ENCODE data around the gene TMOD1. TPM values are rescaled to one million over a fixed set of nuclear protein-coding genes. Genes with fewer than 3 reads are reported as not detected.
"Not testable (repeated sequence)": the region's sequence is repeated elsewhere in the genome, so short reads cannot be mapped to it uniquely, and the experiment has no call there.

Gene TMOD1
- polyA plus RNA-seq (ENCODE audit: insufficient read length), result 145 TPM

DNA sequence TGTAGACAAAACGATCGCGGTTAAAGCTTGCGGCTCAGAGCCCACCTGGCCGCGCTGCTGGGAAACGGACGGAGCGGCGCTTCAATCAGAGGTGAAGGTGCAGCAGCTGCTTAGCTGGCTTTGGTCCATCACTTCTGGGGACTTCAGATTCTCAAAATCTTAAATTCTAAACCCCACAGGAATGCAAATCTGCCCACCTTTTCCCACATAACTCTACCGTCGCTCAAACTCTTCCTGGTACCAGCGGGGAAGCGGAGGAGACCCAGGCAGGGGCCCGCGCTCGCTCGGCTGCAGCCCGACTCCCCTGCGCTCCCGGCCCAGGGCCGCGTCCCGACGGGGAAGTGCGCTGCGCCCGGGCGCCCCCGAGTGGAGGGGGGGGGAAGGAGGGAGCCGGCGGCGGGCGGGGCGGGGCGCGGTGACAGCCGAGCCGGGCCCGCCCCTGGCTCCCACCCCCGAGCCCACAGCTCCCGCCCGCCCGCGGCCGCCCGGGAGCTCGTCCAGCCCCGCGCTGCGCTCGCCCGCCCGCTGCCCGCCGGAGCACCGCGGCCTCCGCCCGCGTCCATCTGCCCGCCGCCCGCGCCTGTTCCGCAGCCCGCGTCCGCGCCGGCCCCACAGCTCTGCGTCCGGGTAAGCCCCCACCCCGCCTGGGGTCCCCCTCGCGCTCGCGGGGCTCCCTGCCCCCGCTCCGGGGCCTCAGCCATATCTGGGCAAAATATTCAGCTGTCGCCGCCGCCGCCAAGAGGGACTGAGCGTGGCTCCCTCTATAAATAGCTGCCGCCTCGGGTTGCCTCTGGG, at the start of gene TMOD1:
Gene TMOD1, plus strand, starts transcription at position 490 of the 795 bp plus-strand sequence. CDS start 22,523 bp downstream, outside the sequence.
- peak; percentile 24 for DNase-seq

DNA sequence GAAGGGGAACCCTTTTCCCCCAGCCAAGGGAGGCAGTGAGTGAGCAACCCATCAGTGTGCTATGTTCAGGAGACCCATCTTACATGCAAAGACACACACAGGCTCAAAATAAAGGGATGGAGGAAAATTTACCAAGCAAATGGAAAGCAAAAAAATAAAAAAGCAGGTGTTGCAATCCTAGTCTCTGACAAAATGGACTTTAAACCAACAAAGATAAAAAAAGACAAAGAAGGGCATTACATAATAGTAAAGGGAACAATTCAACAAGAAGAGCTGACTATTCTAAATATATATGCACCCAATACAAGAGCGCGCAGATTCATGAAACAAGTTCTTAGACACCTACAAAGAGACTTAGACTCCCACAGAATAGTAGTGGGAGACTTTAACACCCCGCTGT, 47.9 kb upstream of the TMOD1 start:
- DNase-seq, result not testable (repeated sequence)

DNA sequence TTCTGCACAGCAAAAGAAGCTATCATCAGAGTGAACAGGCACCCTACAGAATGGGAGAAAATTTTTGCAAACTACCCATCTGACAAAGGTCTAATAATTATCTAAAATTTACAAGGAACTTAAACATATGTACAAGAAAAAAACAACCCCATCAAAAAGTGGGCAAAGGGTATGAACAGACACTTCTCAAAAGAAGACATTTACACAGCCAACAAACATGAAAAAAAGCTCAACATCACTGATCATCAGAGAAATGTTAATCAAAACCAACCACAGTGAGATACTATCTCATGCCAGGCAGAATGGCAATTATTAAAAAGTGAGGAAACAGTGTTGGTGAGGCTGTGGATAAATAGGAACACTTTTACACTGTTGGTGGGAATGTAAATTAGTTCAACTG, 44.6 kb upstream of the TMOD1 start:
- DNase-seq, result not testable (repeated sequence)

DNA sequence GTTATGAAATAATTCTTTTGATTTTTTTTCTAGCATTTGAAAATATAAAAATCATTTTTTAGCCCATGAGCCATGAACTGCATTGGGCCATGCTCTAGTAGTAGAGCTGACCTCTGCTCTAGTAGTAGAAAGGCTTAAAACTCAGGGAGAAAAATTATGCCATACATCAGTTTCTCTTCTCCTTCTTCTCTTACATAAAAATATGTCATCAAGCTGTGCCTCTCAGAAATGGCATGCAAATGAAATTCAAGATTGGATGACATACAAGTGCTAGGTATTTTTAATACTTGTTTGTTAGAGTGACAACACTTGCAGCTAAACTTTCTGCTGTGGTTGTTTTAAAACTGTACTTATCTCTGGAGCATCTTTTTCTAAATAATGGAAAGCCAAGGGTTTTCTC, 42.1 kb upstream of the TMOD1 start:
- no peak for DNase-seq

DNA sequence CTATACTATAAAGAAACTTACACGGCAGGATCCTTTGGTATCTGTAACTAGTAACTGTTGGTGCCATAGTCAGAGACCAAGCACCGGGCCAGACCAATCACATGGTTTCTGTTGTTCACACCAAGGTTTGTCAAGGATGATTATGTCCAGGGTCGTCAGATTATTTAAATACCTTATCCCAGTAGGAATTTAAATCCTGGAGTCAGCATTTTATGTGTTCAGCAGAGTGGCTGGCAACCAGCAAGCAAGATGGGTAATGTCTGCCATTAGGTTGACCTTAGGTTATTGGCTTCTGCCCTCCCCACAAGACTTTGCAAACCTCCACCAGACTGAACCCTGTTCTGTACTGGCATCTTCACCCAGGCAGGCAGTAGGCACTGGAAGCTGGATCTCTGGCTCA, 39.3 kb upstream of the TMOD1 start:
- no peak for DNase-seq

DNA sequence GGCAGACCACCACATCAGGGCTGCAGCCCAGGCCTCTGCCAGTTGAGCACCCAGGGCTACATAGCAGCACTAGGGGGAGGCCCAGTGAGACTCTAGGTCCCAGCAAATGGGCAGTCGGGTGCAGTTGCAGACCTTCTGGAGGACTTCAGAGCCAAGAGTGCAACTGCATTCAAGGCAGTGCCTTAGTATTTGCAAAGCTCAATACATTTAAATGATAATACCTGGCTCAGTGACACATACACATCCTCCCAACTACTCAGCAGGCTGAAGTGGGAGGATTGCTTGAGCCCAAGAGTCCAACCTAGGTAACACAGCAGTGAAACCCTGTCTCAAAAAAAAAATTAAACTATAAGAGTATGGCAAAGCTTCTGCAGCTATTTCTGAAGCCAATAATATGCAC, 38.6 kb upstream of the TMOD1 start:
- DNase-seq, result no peak

DNA sequence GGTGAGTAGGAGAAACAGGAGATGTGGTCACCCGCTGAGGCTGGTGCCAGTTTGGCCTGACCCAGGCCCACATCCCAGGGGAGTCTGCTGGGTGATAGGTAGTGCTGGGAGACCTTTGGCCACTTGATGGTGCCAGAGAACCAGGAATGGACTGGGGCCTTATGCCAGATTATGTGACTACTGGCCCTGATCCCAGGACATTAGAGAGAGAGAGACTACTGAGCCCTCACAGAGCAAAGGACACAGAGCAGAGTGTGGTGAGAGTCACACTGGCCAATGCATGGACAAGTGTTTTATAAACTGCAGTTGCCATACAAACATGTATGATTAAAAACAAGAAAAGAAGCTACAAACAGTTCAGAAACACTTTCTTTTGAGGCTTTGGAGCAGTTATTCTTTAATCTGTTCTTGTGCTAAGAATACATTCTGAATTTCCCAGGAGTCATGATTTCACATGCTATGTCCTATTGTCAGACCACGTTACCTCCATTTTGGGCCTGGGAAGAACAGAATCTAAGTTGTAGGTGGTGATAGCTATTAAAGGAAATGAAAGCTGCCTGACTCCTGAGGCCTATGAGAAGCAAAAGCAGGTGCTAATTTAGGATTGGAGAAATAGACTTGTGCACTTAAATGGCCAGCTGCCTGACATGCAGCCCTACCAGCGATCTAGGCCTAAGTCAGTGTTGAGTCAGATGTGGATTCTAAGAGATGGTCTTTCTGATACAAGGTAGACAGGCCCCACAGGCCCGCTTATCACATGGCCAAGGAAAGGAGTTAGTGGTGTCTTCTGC, 32.6 kb upstream of the TMOD1 start:
- peak; percentile 54 for DNase-seq

DNA sequence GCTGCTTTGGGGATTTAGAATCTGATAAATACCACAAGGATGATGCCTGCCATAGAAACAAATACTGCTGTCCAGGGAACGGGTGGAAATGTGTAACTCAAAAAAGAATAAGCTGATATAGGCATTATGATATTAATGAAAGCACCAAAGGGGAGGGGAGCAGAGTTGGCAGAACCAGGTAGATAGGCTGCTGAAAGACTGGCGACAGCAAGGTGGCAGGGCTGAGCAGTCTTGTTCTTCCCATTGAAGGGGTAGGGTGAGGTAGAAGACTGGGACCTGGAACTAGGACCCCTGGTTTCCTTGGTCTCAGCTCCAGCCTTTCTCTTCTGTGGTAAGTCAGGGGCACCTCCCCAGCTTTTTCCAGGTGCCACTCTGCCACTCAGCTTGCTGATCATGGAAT, 31.4 kb upstream of the TMOD1 start:
- no peak for DNase-seq

DNA sequence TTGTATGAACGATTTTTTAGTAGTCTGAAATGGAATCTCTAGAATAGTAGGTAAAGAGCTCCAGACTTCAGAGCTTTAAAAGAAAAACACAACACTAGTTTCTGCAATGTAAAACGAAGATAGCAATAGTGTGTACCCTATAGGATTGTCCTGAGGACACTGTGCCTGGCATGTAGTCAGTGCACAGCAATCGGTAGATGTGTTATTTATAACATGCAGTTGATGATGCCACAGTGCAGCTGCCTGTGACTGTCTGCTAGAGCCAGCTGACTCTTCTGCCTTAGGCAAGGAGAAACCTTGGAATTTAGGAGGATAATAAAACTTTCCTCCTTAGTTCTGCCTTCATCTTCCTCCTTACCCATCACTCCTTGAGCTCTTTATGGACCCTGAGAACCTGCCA, 27.7 kb upstream of the TMOD1 start:
- DNase-seq, result no peak

DNA sequence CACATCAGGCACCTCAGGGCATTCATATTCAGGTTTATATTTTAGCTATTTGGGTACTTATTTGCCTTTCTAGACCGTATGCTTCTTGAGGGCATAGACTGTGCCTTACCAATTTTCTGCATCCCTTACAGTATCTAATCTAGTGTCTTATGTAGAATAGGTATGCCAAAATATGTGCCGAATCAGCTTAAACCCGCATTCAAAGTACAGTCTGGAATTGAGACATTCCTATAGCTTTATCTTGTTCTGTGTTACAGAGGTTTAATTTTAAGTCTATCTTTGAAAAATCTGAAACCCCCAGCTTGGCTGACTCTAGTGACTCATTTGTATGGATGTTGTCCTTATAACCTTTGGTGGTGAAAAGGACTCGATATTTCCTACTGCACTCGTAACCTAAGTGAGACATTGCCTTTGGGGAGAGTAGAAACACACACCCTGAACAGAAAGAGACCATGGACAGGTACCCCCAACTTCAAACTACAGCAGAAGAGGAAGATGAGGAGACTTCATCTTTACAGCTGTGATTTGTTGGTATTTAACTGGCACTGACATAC, 27.0 kb upstream of the TMOD1 start:
- no peak for DNase-seq

DNA sequence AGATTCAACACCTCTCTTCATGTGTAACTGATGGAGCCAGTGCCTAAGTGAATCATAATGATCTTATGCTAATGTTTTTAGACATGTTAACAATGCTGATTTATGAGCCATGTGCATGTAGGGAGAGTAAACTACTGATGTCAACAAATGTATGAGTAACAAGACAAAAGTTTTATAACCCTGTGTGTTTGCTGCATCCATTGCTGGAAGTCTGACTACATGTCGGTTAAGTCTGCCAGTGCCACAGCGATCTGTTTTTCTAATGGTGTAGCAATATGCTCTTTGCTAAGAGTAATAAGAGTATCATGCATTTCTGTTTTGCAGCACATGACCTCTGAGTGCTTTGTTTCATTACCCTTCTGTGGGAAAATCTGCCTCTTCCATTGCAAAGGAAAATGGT, 26.4 kb upstream of the TMOD1 start:
- no peak for DNase-seq

DNA sequence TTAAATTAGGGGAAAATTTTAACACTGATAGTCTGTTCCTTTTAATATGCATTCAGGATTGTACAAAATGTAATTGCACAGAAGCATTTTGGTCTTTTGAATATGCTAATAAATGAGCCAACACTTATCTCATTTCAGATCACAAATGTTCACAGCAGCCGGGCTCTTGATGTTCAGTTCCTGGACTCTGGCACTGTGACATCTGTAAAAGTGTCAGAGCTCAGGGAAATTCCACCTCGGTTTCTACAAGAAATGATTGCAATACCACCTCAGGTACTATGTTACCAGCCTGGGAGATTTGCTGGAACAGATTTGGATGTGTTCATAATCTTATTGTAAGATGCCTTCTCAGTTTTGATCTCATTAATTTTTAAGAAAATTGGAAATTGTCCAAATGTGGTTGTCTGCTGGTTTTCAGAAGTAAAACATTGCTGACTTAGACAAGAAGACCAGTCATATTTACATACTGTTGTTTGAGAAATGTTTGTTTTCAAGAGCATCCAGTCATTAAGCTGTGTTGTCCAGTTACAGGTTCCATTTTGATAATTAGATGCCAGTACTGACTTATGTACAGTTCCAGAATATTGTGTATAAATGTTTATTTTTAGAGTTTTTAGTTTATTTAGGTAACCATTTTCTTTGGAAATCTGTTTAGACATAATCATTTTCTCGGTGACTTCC, 23.0 kb upstream of the TMOD1 start:
- DNase-seq, result no peak

DNA sequence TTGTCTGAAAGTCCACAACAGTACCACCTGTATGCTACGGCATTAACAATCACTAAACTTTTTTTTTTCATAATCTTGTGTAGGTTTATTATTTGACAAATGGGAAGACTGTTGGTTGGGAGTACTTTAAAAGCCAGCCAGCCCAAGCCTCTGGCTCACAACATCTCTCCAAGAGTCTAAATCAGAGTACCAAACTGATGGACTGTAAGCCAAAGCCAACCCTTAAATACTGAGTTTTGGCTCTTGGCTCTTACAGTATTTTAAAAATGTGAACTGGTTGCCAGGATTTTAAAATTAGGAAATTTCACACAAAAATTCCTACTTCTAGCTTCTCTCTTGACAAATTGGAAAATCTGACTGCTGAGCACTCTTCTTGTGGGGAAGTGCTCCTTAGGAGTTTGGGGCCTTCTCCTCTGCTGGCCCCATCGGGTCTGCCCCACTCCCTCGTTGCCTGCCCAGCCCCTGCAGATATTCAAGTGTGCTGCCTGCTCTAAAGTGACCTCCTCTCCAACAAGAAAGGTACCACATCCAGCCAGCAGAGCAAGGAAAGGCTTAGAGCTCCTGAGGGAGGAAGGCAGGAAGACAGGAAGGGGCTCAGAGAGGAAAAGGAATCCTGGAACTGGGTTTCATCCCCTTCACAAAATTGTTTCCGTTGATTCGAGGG, 21.8 kb upstream of the TMOD1 start:
- no peak for DNase-seq

DNA sequence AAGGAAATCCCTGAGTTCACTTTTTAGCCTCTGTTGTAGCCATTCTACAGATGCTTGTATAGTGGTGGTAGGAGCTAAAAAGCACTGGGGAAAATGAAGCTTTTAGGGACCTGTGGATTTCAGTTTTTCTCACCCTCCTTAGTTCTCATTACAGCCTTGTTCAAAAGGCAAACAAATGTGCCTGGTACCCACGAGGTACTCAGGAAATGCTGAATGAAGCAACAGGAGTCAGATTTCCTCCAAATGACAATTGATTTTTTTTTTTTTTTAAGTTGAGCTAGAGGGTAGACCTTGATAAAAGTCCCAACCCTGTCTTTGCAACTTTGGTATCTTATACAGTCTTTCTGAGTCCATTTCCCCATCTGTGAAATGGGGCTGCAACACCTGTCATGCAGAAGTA, 21.3 kb upstream of the TMOD1 start:
- no peak for DNase-seq

DNA sequence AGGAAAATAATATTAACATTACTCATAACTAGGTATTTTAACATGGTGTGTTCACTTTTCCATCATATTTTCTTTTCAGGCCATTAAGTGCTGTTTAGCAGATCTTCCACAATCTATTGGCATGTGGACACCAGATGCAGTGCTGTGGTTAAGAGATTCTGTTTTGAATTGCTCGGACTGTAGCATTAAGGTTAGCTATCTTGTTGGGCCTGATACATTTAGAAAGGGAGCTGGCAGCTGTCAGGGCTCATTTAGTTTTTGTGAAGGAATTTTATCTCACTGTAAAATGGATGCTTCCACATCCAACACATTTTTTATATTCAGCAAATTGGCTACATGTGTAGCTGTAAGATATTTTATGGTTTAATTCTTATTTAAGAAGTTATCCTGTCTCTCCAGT, 20.7 kb upstream of the TMOD1 start:
- no peak for DNase-seq

DNA sequence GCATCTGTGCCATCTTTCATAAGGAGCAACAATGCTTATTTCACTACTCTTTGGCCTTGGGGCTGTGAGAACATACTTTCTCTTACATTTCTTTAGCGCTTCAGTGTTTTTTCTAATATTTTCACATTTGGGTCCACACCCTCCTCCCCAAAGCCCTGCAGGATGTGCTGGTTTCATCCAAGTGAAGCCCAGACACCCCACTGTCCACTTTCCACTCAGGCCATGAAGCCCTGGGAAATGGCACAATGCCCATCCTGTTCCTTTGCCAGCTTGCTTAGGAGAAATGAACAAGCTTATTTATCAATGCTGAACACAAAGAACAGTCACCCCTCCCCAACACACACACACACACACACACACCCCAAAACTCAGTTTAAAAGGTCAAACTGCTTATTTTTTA, 17.3 kb upstream of the TMOD1 start:
- DNase-seq, result no peak

DNA sequence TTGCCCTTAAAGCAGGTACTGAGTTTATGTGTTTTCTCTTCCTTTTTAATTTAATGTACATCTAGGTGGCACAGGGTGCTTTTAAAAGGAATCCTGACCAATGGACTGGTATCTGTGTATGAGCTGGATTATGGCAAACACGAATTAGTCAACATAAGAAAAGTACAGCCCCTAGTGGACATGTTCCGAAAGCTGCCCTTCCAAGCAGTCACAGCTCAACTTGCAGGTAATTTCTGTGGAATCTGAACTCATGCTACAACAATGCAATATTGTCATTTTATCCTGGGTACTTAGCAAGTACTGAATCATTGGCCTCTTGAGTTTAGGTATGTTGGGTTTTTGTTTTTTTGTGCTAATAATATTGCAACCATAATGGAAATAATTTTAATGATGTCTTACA, 14.4 kb upstream of the TMOD1 start:
- no peak for DNase-seq

DNA sequence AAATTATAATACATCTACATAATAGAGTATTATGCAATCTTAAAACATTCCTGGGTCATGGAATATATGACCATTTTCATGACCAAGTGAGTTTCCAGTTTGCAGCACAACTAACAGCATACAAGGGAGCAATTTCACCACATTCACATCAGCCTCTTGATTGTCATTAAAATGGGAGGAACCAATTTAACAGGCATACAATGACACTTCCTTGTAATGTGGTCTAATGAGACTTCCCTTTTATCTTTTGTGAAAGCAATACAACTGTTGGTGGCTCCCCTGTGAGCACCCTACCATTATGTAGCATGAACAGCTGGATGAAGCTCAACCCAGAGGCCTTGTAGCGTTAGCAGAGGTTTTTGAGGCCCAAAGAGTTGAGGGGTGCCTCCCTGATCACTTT, 13.6 kb upstream of the TMOD1 start:
- DNase-seq, result no peak

DNA sequence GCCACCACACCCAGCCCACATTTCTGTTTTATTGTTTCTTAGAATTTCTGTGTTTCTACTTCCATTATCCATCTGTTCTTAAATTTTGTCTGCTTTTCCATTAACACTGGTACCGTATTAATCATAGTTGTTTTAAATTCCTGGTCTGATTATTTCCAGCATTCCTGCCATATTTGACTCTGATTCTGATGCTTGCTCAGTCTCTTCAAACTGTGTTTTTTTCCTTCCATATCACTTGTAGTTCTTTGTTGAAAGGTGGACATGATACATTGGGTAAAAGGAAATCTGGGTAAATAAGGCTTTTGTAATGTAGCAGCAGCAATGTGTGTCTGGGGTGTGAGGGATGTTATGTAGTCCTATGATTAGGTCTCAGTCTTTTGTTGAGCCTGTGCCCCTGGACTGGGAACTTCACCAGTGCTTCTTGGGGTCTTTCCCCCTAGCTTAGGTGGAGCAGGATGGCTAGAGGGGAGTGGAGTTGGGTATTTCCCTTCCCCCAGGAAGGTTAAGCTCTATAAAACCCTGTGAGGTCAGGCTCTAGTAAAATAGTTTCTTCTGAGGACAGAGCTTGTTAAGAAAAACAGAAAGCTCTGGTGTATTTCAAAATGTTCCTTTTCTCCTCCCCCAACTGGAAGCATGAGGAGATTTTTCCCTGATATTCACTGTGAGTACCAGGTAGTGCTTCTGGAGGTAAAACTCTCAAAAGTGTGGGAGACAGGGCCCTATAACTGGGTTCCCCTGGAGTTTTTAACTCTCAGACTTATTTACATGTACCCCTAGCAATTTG, 10.1 kb upstream of the TMOD1 start:
- DNase-seq, result no peak

DNA sequence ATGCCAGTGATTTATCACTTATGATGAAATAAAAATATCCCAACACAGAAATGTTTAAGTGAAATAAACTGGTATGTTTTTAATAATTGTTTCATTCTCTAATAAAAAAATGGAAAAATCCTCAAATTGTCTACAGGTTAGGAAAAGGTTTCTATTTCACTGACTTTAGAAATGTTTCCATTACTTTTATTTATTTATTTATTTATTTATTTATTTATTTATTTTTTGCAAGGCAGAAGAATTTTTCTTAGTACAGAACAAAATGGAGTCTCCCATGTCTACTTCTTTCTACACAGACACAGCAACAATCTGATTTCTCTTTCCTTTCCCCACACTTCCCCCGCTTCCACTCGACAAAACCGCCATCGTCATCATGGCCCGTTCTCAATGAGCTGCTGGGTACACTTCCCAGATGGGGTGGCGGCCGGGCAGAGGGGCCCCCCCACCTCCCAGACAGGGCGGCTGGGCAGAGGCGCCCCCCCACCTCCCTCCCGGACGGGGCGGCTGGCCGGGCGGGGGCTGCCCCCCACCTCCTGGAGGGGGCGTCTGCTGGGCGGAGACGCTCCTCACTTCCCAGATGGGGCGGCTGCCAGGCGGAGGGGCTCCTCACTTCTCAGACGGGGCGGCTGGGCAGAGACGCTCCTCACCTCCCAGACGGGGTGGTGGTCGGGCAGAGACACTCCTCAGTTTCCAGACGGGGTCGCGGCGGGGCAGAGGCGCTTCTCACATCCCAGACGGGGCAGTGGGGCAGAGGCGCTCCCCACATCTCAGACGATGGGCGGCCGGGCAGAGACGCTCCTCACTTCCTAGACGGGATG, 3.7 kb upstream of the TMOD1 start:
- not testable (repeated sequence) for DNase-seq

DNA sequence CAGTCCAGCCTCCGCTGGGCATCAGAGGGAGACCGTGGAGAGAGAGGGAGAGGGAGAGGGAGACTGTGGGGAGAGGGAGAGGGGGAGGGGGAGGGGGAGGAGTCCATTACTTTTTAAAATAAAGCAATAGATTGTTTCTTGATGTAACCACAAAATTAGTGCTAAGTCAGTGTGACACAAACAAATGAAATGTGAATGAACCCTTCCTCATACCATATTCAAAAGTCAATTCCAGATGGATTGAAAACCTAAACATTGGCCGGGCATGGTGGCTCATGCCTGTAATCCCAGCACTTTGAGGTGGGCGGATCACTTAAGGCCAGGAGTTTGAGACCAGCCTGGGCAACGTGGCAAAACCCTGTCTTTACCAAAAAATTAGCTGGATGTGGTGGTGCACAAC, 2.6 kb upstream of the TMOD1 start:
- not testable (repeated sequence) for DNase-seq

Measured in hindlimb muscle (tissue), 1 donor.